MM.1S (cell line): Measurements from ENCODE around the gene WDR75.

Experiments
- EZH2 ChIP-seq: fragments of 300-600 bp; sonication (generic); optimal IDR thresholded peaks from 2 replicates; pipeline ENCODE3; 2017; ENCODE audit warnings: low read depth, mild to moderate bottlenecking, antibody characterized with exemption, low read length, mixed read lengths
- EZH2phosphoT487 ChIP-seq: fragments of 300-600 bp; sonication (generic); IDR thresholded peaks from 2 replicates; pipeline ENCODE4 v1.6.1; 2018; ENCODE audit warnings: antibody characterized with exemption, low read length
- TF ChIP-seq, protein P1 (sequence below): fragments of 300-600 bp; sonication (generic); IDR thresholded peaks from 2 replicates; pipeline ENCODE4 v1.5.1; 2016; ENCODE audit warnings: antibody characterized with exemption, low read length, mixed read lengths

DNA sequence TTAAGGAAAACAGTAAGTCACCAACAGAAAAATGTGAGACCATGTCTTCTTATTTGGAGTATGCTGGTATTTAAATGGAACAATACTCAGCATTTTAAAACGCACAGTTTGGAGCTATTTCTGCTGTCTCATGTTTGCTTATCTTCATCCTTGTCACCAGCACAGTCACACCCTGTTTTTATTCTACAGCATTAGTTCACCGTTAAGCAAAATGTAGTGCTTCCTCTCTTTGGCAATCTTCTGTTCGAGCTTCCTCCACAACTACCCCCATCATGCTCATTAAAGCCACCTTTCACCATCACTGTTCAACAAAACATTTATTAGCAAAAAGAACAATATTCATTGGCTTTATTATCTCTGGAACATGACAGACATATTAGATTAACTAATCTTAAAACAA, 75.3 kb downstream of the WDR75 start:
- TF ChIP-seq, protein P1, sequence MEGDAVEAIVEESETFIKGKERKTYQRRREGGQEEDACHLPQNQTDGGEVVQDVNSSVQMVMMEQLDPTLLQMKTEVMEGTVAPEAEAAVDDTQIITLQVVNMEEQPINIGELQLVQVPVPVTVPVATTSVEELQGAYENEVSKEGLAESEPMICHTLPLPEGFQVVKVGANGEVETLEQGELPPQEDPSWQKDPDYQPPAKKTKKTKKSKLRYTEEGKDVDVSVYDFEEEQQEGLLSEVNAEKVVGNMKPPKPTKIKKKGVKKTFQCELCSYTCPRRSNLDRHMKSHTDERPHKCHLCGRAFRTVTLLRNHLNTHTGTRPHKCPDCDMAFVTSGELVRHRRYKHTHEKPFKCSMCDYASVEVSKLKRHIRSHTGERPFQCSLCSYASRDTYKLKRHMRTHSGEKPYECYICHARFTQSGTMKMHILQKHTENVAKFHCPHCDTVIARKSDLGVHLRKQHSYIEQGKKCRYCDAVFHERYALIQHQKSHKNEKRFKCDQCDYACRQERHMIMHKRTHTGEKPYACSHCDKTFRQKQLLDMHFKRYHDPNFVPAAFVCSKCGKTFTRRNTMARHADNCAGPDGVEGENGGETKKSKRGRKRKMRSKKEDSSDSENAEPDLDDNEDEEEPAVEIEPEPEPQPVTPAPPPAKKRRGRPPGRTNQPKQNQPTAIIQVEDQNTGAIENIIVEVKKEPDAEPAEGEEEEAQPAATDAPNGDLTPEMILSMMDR: no peak
- TF ChIP-seq EZH2phosphoT487: no peak
- TF ChIP-seq EZH2: no peak
